Mesenteric fat pad (tissue), 1 donor: Measurements from ENCODE around the gene SP4. TPM values are rescaled to one million over a fixed set of nuclear protein-coding genes. Genes with fewer than 3 reads are reported as not detected.
"Not testable (repeated sequence)": the region's sequence is repeated elsewhere in the genome, so short reads cannot be mapped to it uniquely, and the experiment has no call there.

Experiments
- DNase-seq: peaks from one replicate; pipeline ENCODE4 v3.0.0-alpha.2; 2020; ENCODE audit warnings: low spot score
- microRNA-seq: library from miRNA; unstranded; fragments of <30 nt; microRNA quantifications from one replicate; pipeline ENCODE4 v1.2.0, GENCODE V29; 2020; ENCODE audit warnings: borderline number of aligned reads
- total RNA-seq: library from RNA; stranded (reverse); fragmentation: NEBNext Ultra II Directional; extraction: Animal tissue kit (Norgen Biotek cat#: 25700); gene quantifications from one replicate; pipeline ENCODE4 v1.2.1, GENCODE V29; 2021
- donor health status: DM: yes; HTN: yes; CAD: no.

The SP4 gene
- total RNA-seq, 1 donor from 2014 or later: 3.1 TPM

DNA sequence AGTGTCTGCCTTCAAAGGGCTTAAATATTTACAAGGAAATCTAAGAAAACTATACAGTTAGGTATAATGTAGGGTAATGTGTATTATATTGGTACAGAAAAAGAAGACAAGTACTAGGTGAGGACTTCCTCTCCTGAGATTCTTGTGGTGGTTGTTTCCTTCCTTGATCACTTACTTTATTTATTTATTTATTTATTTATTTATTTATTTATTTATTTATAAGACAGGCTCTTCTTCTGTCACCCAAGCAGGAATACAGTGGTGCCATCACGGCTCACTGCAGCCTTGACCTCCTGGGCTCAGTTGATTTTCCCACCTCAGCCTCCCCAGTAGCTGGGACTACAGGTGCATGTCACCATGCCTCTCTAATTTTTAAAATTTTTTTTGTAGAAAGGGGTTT is 96.8 kb downstream of the SP4 start:
- no peak for DNase-seq

- DNase-seq: no peak
These were observed 98.1 kb downstream of the SP4 start for GRCh38 chr7:21526007-21526406.

DNA sequence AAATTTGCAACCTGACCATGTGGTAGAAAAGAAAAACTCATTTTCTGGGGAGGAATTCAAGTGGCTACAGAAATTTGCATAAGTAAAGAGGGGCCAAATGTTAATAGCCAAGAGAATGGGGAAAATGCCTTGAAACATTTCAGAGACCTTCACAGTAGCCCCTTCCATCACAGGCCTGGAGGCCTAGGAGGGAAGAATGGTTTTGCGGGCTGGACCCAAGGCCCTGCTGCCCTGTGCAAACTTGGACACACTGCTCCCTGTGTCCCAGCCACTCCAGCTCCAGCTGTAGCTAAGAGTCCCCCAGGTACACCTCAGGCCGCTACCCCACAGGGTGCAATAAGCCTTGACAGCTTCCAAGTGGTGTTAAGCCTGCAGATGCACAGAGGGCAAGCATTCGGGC is 98.6 kb downstream of the SP4 start:
- no peak for DNase-seq

GRCh38 chr7:21532485-21532884 is 104.6 kb downstream of the SP4 start:
- not testable (repeated sequence) for DNase-seq

- not testable (repeated sequence) for DNase-seq
These were observed 105.8 kb downstream of the SP4 start for GRCh38 chr7:21533646-21534045.

GRCh38 chr7:21536445-21537118 is 108.7 kb downstream of the SP4 start:
- DNase-seq: not testable (repeated sequence)

GRCh38 chr7:21538936-21539495 is 111.1 kb downstream of the SP4 start:
- no peak for DNase-seq

- no peak for DNase-seq
These were observed 115.1 kb downstream of the SP4 start, which contains the start of gene DNAH11 for GRCh38 chr7:21542891-21543527. DNAH11 (plus strand) TSS chr7:21543039; CDS start chr7:21543246, 207 bp downstream.

DNA sequence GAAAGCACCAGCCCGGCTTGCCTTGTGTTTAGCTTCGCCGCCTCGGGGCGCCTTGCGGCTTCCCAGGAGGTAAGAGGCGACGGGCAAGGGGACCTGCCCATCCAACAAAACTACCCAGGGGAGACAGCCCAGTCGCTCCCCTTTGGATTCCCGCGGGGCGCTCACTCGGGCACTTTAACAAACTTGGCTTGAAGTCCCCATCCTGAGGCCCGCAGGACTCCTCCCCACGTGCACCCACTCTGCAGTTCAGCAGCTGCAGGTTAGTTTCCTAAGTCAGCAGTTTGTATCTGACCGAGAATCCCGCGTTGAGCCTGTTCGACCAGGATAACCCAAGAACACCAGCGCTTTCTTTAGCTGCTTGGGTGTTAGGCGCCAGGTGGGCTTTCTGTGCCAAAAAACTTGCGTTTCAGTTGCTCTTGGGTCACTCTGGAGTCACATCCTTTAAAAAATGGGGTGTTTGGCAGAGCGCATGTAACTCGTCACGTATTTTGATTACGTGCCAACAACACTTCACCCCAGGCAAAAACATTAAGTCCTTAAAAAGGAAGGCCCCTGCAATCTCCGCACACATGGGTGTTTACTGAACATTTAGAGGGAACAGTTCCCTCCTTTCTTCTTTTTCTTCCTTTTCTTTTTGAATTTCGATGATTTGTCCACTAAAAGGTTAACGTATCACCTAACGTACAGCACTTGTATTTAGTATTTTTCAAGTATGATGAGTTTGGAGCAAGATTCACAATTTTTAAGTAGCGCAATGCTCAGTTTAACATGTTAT is 115.8 kb downstream of the SP4 start:
- DNase-seq: no peak

GRCh38 chr7:21544303-21544656 is 116.4 kb downstream of the SP4 start:
- DNase-seq: no peak

GRCh38 chr7:21544715-21545114 is 116.8 kb downstream of the SP4 start:
- DNase-seq: no peak

DNA sequence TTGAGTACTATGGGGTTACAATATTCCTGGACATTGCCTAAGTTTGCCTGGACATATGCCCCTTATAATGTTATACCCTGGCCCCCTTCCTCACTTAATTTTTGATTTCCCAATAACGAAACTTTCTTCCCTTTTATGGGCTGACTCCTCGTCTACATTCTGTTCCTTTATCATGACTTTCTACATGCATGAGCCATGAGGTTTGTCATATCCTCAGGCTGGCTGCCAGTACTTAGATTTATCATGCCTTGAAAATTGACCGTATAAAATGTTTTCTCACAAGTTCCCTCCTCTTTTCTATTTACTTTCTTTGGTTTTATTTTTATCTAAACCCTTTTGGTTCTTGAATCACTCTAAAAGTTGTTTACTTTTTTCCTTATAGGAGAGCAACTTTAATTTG is 119.6 kb downstream of the SP4 start:
- no peak for DNase-seq

DNA sequence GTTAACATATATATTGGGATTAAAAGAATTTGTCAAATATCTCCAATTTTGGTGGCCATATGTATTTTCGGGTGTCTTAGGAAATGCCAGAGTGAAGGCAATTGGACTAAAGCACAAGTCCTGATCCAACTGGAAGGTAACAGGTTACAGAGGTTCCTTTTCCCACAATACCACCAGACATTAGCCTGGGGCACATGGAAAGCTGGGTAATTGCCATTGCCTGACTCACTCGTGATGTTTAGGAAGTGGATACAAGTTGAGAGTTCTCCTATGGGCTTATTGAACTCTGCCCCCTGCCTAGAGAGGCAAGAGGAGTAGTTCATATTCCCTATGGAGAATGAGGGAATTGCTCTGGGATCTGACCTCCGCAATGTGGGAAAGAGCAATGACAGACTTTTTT is 120.6 kb downstream of the SP4 start:
- no peak for DNase-seq

- no peak for DNase-seq
These were observed 122.2 kb downstream of the SP4 start for GRCh38 chr7:21550076-21550475.

GRCh38 chr7:21550821-21551531 is 123.1 kb downstream of the SP4 start:
- no peak for DNase-seq

- DNase-seq: no peak
These were observed 134.5 kb downstream of the SP4 start for GRCh38 chr7:21562385-21562784.

Small RNA genes within 50 kb of the gene (microRNA-seq; reads per million reads assigned to microRNA genes)
- gene MIR1183: not detected

Other genes starting within 250 kb of the SP4 start
- 0.26 TPM for gene DNAH11, start 115.0 kb downstream of the SP4 start, total RNA-seq